ENCODE results near the gene KRT73.

DNA sequence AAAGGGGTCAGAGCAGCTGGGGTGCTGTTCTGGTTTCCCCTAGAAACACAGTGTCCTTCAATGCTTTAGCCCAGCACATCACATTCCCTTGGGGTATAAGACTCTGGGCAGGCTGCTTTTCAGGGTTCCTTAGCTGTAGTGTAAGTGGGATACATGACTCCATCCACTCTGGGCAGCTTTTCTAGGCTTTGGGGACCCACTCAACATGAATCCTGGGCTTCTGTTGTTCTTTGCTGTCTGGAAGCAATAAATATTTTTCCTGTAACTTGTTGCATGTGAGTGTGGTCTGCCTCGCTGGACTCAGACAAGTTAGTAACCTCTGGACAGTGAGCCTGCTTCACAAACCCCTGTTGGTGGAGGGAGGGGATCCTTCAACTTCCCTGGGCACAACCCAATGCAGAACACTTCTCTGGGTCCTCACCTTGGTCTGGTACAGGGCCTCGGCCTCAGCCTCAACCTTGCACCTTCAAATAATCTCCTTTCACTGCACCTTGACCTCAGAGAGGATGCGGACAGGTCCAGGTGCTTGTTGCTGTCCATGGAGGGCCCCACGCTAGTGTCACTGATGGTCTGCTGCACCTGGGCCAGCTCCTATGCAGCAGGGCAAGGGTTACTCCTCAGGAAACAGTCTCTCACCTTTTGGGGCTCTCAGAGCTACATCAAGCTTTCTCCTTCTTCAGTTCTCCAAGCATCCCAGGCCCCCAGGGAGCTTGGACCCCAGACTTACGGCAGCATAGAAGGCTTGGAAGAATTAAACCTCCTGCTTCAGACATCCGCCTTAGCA, 13.5 kb upstream of the KRT73 start:
- no peak for TF ChIP-seq TAF1 (IDR thresholded peaks at IDR 0.05; ENCODE audit: borderline replicate concordance, low read depth, low read length)
- TF ChIP-seq POLR2A (IDR thresholded peaks at IDR 0.05; ENCODE audit: low read depth, low read length): no peak
